ENCODE data around the gene FGD3.

FGD3 gene

GRCh38 chr9:93064392-93065134 is 117.2 kb downstream of the FGD3 start:
- Histone ChIP-seq H3K4me1 (ENCODE audit: insufficient read depth, insufficient read length) (peaks cover 24% of the 10 kb centered on the region), H3K4me3 (ENCODE audit: insufficient read length, low read depth) (no peak overlapping the region), H3K36me3 (ENCODE audit: insufficient read depth, insufficient read length, low read length) (no peaks in the 10 kb centered on the region), H3K27me3 (ENCODE audit: insufficient read depth, insufficient read length) (no peaks in the 10 kb centered on the region), H3K9ac (ENCODE audit: insufficient read length, low read depth) (no peak overlapping the region), H3K9me3 (ENCODE audit: insufficient read depth, low read length) (no peaks in the 10 kb centered on the region)
- DNase-seq (ENCODE audit: low read depth, low spot score), result no peak
- TF ChIP-seq ZNF274 (IDR thresholded peaks at IDR 0.05; ENCODE audit: low read depth, low read length) (no peak), YY1 (IDR thresholded peaks at IDR 0.05; ENCODE audit: insufficient read depth, insufficient read length) (no peak), SUZ12 (IDR thresholded peaks at IDR 0.05; ENCODE audit: extremely low read depth, insufficient read depth, insufficient read length) (no peak)

GRCh38 chr9:93065135-93065720 is 117.9 kb downstream of the FGD3 start:
- Histone ChIP-seq H3K36me3 (ENCODE audit: insufficient read depth, insufficient read length, low read length) (no peaks in the 10 kb centered on the region), H3K4me3 (ENCODE audit: insufficient read length, low read depth) (no peak overlapping the region)
- TF ChIP-seq YY1 (IDR thresholded peaks at IDR 0.05; ENCODE audit: insufficient read depth, insufficient read length) (no peak), ZNF274 (IDR thresholded peaks at IDR 0.05; ENCODE audit: low read depth, low read length) (no peak), SUZ12 (IDR thresholded peaks at IDR 0.05; ENCODE audit: extremely low read depth, insufficient read depth, insufficient read length) (no peak)

GRCh38 chr9:93066978-93067603 is 119.8 kb downstream of the FGD3 start:
- H3K4me1 ChIP-seq (ENCODE audit: insufficient read depth, insufficient read length), result peaks cover 8% of the 10 kb centered on the region
- no peaks in the 10 kb centered on the region for H3K36me3 ChIP-seq (ENCODE audit: insufficient read depth, insufficient read length, low read length)
- DNase-seq (ENCODE audit: low read depth, low spot score), result no peak

More at GRCh38 chr9:93065135-93065720, 117.9 kb downstream of the FGD3 start:
- H3K4me1 ChIP-seq (ENCODE audit: insufficient read depth, insufficient read length), result peaks cover 18% of the 10 kb centered on the region
- no peaks in the 10 kb centered on the region for H3K27me3 ChIP-seq (ENCODE audit: insufficient read depth, insufficient read length)
- H3K9me3 ChIP-seq (ENCODE audit: insufficient read depth, low read length), result no peaks in the 10 kb centered on the region
- no peak overlapping the region for H3K9ac ChIP-seq (ENCODE audit: insufficient read length, low read depth)
- DNase-seq (ENCODE audit: low read depth, low spot score), result no peak

GRCh38 chr9:93068956-93069355 is 121.6 kb downstream of the FGD3 start:
- Histone ChIP-seq H3K9me3 (ENCODE audit: insufficient read depth, low read length) (peaks cover 5% of the 10 kb centered on the region; the same call in 1 of the 2 replicates), H3K4me1 (ENCODE audit: insufficient read depth, insufficient read length) (peaks cover 2% of the 10 kb centered on the region), H3K36me3 (ENCODE audit: insufficient read depth, insufficient read length, low read length) (no peaks in the 10 kb centered on the region), H3K4me3 (ENCODE audit: insufficient read length, low read depth) (no peak overlapping the region), H3K27me3 (ENCODE audit: insufficient read depth, insufficient read length) (no peaks in the 10 kb centered on the region), H3K9ac (ENCODE audit: insufficient read length, low read depth) (no peak overlapping the region)
- DNase-seq (ENCODE audit: low read depth, low spot score), result no peak
- no peak for TF ChIP-seq SUZ12 (IDR thresholded peaks at IDR 0.05; ENCODE audit: extremely low read depth, insufficient read depth, insufficient read length)
- no peak for TF ChIP-seq YY1 (IDR thresholded peaks at IDR 0.05; ENCODE audit: insufficient read depth, insufficient read length)
- no peak for TF ChIP-seq ZNF274 (IDR thresholded peaks at IDR 0.05; ENCODE audit: low read depth, low read length)

More at GRCh38 chr9:93066978-93067603, 119.8 kb downstream of the FGD3 start:
- Histone ChIP-seq H3K27me3 (ENCODE audit: insufficient read depth, insufficient read length) (no peaks in the 10 kb centered on the region), H3K4me3 (ENCODE audit: insufficient read length, low read depth) (no peak overlapping the region), H3K9ac (ENCODE audit: insufficient read length, low read depth) (no peak overlapping the region), H3K9me3 (ENCODE audit: insufficient read depth, low read length) (peaks cover 5% of the 10 kb centered on the region; the same call in 1 of the 2 replicates)
- TF ChIP-seq ZNF274 (IDR thresholded peaks at IDR 0.05; ENCODE audit: low read depth, low read length) (no peak), YY1 (IDR thresholded peaks at IDR 0.05; ENCODE audit: insufficient read depth, insufficient read length) (no peak), SUZ12 (IDR thresholded peaks at IDR 0.05; ENCODE audit: extremely low read depth, insufficient read depth, insufficient read length) (no peak)

GRCh38 chr9:93071464-93071863 is 124.1 kb downstream of the FGD3 start:
- no peak for DNase-seq (ENCODE audit: low read depth, low spot score)
- TF ChIP-seq SUZ12 (IDR thresholded peaks at IDR 0.05; ENCODE audit: extremely low read depth, insufficient read depth, insufficient read length), result no peak
- Histone ChIP-seq H3K9me3 (ENCODE audit: insufficient read depth, low read length) (peaks cover 5% of the 10 kb centered on the region; the same call in 1 of the 2 replicates), H3K36me3 (ENCODE audit: insufficient read depth, insufficient read length, low read length) (no peaks in the 10 kb centered on the region), H3K27me3 (ENCODE audit: insufficient read depth, insufficient read length) (no peaks in the 10 kb centered on the region), H3K9ac (ENCODE audit: insufficient read length, low read depth) (no peak overlapping the region), H3K4me1 (ENCODE audit: insufficient read depth, insufficient read length) (peaks cover 2% of the 10 kb centered on the region), H3K4me3 (ENCODE audit: insufficient read length, low read depth) (no peak overlapping the region)

- no peak overlapping the region for H3K9ac ChIP-seq (ENCODE audit: insufficient read length, low read depth)
- H3K4me3 ChIP-seq (ENCODE audit: insufficient read length, low read depth), result no peak overlapping the region
- no peaks in the 10 kb centered on the region for H3K36me3 ChIP-seq (ENCODE audit: insufficient read depth, insufficient read length, low read length)
- peaks cover 2% of the 10 kb centered on the region for H3K4me1 ChIP-seq (ENCODE audit: insufficient read depth, insufficient read length)
- TF ChIP-seq ZNF274 (IDR thresholded peaks at IDR 0.05; ENCODE audit: low read depth, low read length), result no peak
- TF ChIP-seq YY1 (IDR thresholded peaks at IDR 0.05; ENCODE audit: insufficient read depth, insufficient read length), result no peak
- TF ChIP-seq SUZ12 (IDR thresholded peaks at IDR 0.05; ENCODE audit: extremely low read depth, insufficient read depth, insufficient read length), result no peak
- peaks cover 5% of the 10 kb centered on the region; the same call in 1 of the 2 replicates for H3K9me3 ChIP-seq (ENCODE audit: insufficient read depth, low read length)
- no peak for DNase-seq (ENCODE audit: low read depth, low spot score)
- H3K27me3 ChIP-seq (ENCODE audit: insufficient read depth, insufficient read length), result no peaks in the 10 kb centered on the region
Observed at GRCh38 chr9:93072383-93072795, 125.1 kb downstream of the FGD3 start.
